Ammon's horn (tissue), 1 donor: ENCODE measurements around the gene DDX41.

Experiments
- DNase-seq: peaks from one replicate; pipeline ENCODE4 v3.0.0-alpha.2; 2016; ENCODE audit warnings: low spot score

Gene DDX41

GRCh38 chr5:177468685-177469628, 47.8 kb downstream of the DDX41 start:
- peak; percentile 78 for DNase-seq

DNA sequence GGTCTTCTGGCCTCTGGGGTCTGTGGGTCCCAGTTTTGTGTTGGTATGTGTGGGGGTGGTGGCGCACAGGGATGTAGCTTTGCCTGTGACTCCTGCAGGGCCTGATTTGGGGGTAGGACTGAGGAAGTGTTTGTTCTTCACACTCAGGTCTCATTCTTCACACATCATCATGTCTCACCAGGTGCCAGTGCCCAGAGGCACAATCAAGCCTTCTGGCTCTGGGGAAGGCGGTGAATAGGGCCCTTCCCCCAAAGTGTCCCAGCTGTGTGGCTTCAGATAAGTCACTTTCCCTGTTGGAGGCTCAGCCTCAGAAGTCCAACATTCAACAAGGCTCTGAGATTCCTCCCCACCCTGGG, 48.5 kb downstream of the DDX41 start:
- no peak for DNase-seq

DNA sequence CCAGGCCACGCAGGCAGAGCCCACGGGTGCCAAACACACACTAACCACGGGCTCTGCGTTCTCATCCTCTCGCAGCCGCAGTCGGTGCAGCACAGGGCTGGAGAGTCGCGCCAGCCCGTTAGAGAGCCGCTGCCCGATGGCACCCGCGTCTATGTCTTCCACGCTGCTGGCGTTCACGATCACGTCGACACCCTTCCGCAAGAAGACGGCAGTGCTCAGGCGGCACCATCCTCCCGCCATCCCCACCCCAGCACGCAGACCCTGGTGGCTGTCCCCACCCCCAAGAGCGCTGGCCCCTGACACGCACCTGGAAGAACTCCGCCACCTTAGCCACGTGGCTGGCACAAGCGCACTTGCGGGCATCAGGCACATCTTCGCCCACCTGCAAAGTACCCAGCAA, 49.3 kb downstream of the DDX41 start:
- no peak for DNase-seq

DNA sequence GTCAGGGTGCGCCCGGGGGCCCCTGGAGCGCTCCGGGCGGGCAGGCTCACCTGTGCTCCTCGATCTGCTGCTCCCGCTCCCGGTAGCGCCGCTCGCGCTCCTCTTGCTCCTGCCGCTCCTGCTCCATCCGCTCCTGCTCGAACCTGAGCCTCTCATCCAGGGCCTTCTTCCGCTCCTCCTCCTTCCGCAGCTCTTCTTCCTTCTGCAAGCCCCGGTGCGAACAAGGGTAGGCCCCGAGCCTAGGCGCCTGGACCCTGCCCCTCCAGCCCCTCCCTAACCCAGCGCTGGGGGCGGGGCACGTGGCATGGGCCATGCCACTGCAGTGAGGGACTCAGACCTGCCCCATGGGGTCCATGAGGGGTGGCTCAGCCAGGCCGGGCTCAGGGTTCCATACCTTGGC, 49.9 kb downstream of the DDX41 start:
- DNase-seq = no peak

- no peak for DNase-seq
Measured at GRCh38 chr5:177465044-177465443, 51.7 kb downstream of the DDX41 start.

DNA sequence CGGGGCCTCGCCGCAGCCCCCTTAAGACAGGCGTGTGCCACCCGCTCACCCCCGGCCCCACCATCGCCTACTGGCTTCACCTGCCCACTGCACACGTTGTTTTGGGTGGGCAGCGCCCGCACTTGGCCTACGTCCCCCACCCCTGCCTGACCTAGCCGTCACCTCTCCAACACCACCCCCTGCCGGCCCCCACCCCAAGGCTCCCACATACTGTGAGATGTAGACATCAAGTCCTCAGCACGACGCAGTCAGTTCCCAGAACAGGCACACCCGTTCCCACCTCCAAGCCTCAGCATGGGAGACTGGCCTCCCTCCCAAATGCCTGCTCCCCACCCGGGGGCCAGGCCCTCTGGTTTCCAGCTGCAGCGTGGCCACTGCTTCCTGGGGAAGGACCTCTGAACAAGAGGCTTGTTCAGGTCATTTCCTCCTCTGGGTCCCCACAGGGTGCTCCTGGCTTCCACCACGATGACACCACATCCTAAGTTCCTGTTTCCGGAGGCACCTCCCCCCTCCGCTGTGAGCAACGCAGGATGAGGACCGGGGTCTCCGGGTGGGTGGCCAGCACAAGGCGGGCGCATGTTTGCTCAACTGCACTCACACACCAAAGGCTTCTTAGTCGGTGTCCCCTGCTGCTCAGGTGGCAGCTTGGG, 54.6 kb downstream of the DDX41 start:
- DNase-seq = no peak
